GM13976 (cell line): Measurements from ENCODE around the gene ABHD6.

Experiments
- DNase-seq: peaks from one replicate; pipeline ENCODE4 v3.0.0; 2012; ENCODE audit warnings: low spot score
- CTCF ChIP-seq: IDR thresholded peaks from 2 replicates; pipeline ENCODE4 v1.5.1; 2012; ENCODE audit warnings: borderline replicate concordance, mild to moderate bottlenecking; ENCODE audit not compliant: insufficient read depth; ENCODE audit errors: extremely low read depth, missing control alignments, control extremely low read depth
- in situ Hi-C: fragments of 300-500 bp; cut with MboI; formaldehyde crosslinking; loops from one replicate; pipeline ENCODE4 v1.12.0; 2022; ENCODE audit warnings: low sequenced_read_pairs, mixed read lengths, inconsistent platforms; ENCODE audit not compliant: unreplicated experiment

Gene ABHD6

DNA sequence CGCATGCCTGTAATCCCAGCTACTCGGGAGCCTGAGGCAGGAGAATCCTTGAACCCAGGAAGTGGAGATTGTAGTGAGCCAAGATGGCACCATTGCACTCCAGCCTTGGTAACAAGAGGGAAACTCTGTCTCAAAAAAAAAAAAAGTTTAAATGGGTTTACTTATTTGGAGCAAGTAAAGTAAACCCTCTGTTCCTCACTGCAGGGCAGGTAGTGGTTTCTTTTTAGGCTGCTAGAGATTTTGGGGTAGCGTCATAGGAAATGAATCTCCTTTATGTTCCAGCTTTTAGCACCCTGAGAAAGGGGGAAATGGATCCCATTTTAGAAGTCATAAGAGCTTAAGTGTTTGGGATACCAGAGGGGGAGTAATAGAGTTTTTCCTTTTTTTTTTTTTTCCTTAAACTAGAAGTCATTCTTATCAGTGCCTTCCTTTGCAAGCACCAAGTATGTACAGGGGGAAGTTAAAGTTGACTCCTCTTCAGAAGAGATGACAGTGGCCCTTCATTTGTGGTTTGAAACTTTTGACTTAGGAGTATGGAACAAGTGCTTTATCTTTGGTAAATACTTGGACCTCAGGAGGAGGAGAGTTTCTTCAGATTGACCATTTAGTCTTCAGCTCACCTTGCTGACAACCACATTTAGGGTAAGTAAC lies 103.1 kb downstream of the ABHD6 start:
- in situ Hi-C loops: no loop called here
- DNase-seq: no peak
- no peak for TF ChIP-seq CTCF

GRCh38 chr3:58341376-58341775 lies 103.8 kb downstream of the ABHD6 start:
- TF ChIP-seq CTCF: no peak
- DNase-seq: no peak
- in situ Hi-C loops: no loop called here

DNA sequence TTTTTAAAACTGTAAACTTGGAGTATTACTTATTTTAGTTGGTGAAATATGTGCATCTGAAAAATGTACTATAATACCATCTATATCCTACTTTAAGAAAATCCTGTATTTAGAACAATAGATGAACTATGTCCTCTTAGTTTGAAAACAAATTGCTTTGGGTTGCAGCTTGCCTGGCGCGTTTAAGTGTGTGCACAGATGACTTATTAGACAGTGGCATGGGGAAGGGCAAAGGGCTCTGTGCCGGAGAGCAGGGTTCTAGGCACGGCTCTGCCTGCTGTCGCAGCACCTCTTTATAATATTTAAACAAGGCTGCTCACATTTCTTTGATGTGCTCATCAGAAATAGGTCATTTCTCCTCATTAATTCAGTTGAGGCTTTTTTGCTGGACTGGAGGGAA lies 105.1 kb downstream of the ABHD6 start:
- in situ Hi-C loops: no loop called here
- TF ChIP-seq CTCF: no peak

More for the DNA sequence above, 105.1 kb downstream of the ABHD6 start:
- no peak for DNase-seq
